HepG2 (cell line): Measurements from ENCODE around the gene DHX32. TPM values are rescaled to one million over a fixed set of nuclear protein-coding genes. Genes with fewer than 3 reads are reported as not detected.
A peak's percentile ranks its signal among the peaks of the same experiment; 100 is the strongest.

ENCODE experiments used
- GATAD2A ChIP-seq: IDR thresholded peaks from 2 replicates; pipeline ENCODE4 v1.6.1; 2016
- HNRNPUL1 ChIP-seq: fragments of 200-400 bp; formaldehyde crosslinking; IDR thresholded peaks from 2 replicates; pipeline ENCODE4 v1.6.1; 2017; ENCODE audit warnings: low read depth, mild to moderate bottlenecking, low read length, moderate library complexity
- KDM1A ChIP-seq: IDR thresholded peaks from 2 replicates; pipeline ENCODE4 v1.6.1; 2016; ENCODE audit warnings: missing compliant biosample characterization
- KLF16 ChIP-seq, 2 experiments: sonication (generic) in 1 of 2; formaldehyde crosslinking in 1 of 2; IDR thresholded peaks; 2 replicates each; pipeline versions ENCODE4 v1.6.1 to v1.8.0; 2016 to 2023; ENCODE audit warnings: missing genetic modification reagents in 2 of 2, missing compliant biosample characterization in 1 of 2
- MEF2D ChIP-seq: sonication (generic); formaldehyde crosslinking; IDR thresholded peaks from 2 replicates; pipeline ENCODE4 v1.5.1; 2020; ENCODE audit warnings: mild to moderate bottlenecking, missing genetic modification reagents
- NAIF1 ChIP-seq: sonication (generic); formaldehyde crosslinking; IDR thresholded peaks from 2 replicates; pipeline ENCODE4 v1.5.0; 2020; ENCODE audit warnings: mild to moderate bottlenecking, missing genetic modification reagents, borderline replicate concordance
- NFE2L2 ChIP-seq: fragments of 150-350 bp; IDR thresholded peaks from 2 replicates; pipeline ENCODE4 v1.6.1; 2014; ENCODE audit warnings: low read length
- ONECUT2 ChIP-seq: sonication (generic); formaldehyde crosslinking; IDR thresholded peaks from 2 replicates; pipeline ENCODE4 v1.4.0; 2020; ENCODE audit warnings: missing genetic modification reagents
- PCBP1 ChIP-seq: fragments of 200-400 bp; formaldehyde crosslinking; IDR thresholded peaks from 2 replicates; pipeline ENCODE4 v1.6.1; 2017; ENCODE audit warnings: mild to moderate bottlenecking, low read depth, low read length, borderline replicate concordance
- ZNF292 ChIP-seq: sonication (generic); formaldehyde crosslinking; IDR thresholded peaks from 2 replicates; pipeline ENCODE4 v1.8.1; 2022; ENCODE audit warnings: mild to moderate bottlenecking, low read depth, missing genetic modification reagents, borderline replicate concordance
- ZNF335 ChIP-seq: sonication (generic); formaldehyde crosslinking; IDR thresholded peaks from 2 replicates; pipeline ENCODE4 v1.4.0; 2020; ENCODE audit warnings: missing genetic modification reagents
- ZNF354B ChIP-seq: sonication (generic); formaldehyde crosslinking; IDR thresholded peaks from 2 replicates; pipeline ENCODE4 v1.8.0; 2022; ENCODE audit warnings: mild to moderate bottlenecking, missing genetic modification reagents
- polyA plus RNA-seq, 8 experiments: library from polyadenylated mRNA; depleted of rRNA in 3 of 8; stranded (reverse) in 7 of 8; unstranded in 1 of 8; fragments of >200 nt; fragmentation: Illumina TruSeq in 4 of 8; extraction: Trizol in 4 of 8; gene quantifications; 2 replicates each; pipeline versions ENCODE4 v1.2.1 to v1.2.3, GENCODE V29; 2011 to 2016; ENCODE audit warnings: low read depth in 4 of 8, missing spikeins in 1 of 8, mixed read lengths in 1 of 8; ENCODE audit not compliant: insufficient read depth in 1 of 8
- total RNA-seq, 5 experiments: library from RNA; depleted of rRNA; stranded (reverse); fragments of >200 nt; fragmentation: Illumina TruSeq; extraction: Trizol; gene quantifications; 2 replicates each; pipeline ENCODE4 v1.2.3, GENCODE V29; 2016; ENCODE audit warnings: low read depth in 1 of 5
- TF ChIP-seq, protein P1 (sequence below): sonication (generic); formaldehyde crosslinking; IDR thresholded peaks from 2 replicates; pipeline ENCODE4 v1.5.1; 2020; ENCODE audit warnings: mild to moderate bottlenecking, missing genetic modification reagents, borderline replicate concordance
- TF ChIP-seq, protein P2 (sequence below): sonication (generic); formaldehyde crosslinking; IDR thresholded peaks from 2 replicates; pipeline ENCODE4 v1.4.0; 2020; ENCODE audit warnings: missing genetic modification reagents
- TF ChIP-seq, protein P3 (sequence below): sonication (generic); formaldehyde crosslinking; conservative IDR thresholded peaks from 2 replicates; pipeline ENCODE4 v1.8.0; 2022; ENCODE audit warnings: missing genetic modification reagents
- TF ChIP-seq, protein P4 (sequence below), 2 experiments: fragments of 450-650 bp in 1 of 2; sonication (generic) in 1 of 2; formaldehyde crosslinking; IDR thresholded peaks; 2 replicates each; pipeline versions ENCODE4 v1.5.0 to v1.8.0; 2020 to 2022; ENCODE audit warnings: mild to moderate bottlenecking in 1 of 2, missing genetic modification reagents in 1 of 2
- TF ChIP-seq, protein P5 (sequence below): sonication (generic); formaldehyde crosslinking; IDR thresholded peaks from 2 replicates; pipeline ENCODE4 v1.8.0; 2022; ENCODE audit warnings: mild to moderate bottlenecking, missing genetic modification reagents
- TF ChIP-seq, protein P6 (sequence below), 2 experiments: IDR thresholded peaks; 2 replicates each; pipeline ENCODE4 v1.6.1; 2011 to 2012; ENCODE audit warnings: low read length in 2 of 2, borderline replicate concordance in 1 of 2, low read depth in 1 of 2, mild to moderate bottlenecking in 1 of 2, moderate library complexity in 1 of 2

DHX32 gene
- total and polyA plus RNA-seq, 2 of the 13 experiments (the other 11 are each of a cell fraction or from before 2014, with no cell fraction given), result 15.5 to 16.5 TPM

DNA sequence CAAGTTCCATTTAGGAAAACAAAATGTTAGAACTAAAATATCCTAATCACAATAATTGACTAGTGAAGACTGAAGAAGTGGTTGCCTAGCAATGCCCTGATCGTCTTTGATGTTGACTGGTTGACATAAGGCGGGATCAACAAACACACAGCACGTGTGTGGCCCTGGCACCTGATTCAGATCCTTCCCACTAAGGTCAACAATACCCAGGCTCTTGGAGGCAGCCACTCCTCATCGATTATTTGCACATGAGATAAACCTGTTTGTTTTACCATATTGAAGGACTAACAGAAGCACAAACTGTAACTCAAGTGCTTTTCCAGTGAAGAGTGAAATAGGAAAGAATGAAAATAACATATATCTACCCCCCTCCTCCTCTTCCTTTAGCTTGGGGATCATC, 30.9 kb upstream of the DHX32 start (continued):
- TF ChIP-seq, protein P1, sequence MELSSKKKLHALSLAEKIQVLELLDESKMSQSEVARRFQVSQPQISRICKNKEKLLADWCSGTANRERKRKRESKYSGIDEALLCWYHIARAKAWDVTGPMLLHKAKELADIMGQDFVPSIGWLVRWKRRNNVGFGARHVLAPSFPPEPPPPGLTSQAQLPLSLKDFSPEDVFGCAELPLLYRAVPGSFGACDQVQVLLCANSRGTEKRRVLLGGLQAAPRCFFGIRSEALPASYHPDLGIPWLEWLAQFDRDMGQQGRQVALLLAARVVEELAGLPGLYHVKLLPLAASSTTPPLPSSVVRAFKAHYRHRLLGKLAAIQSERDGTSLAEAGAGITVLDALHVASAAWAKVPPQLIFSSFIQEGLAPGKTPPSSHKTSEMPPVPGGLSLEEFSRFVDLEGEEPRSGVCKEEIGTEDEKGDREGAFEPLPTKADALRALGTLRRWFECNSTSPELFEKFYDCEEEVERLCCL (CRISPR knock-in tag), result no peak
- TF ChIP-seq KDM1A (CRISPR knock-in tag), result peak; percentile 78; the same call in 1 of the 2 replicates
- TF ChIP-seq ONECUT2, result peak; percentile 92
- TF ChIP-seq MEF2D (CRISPR knock-in tag), result no peak
- TF ChIP-seq, protein P2, sequence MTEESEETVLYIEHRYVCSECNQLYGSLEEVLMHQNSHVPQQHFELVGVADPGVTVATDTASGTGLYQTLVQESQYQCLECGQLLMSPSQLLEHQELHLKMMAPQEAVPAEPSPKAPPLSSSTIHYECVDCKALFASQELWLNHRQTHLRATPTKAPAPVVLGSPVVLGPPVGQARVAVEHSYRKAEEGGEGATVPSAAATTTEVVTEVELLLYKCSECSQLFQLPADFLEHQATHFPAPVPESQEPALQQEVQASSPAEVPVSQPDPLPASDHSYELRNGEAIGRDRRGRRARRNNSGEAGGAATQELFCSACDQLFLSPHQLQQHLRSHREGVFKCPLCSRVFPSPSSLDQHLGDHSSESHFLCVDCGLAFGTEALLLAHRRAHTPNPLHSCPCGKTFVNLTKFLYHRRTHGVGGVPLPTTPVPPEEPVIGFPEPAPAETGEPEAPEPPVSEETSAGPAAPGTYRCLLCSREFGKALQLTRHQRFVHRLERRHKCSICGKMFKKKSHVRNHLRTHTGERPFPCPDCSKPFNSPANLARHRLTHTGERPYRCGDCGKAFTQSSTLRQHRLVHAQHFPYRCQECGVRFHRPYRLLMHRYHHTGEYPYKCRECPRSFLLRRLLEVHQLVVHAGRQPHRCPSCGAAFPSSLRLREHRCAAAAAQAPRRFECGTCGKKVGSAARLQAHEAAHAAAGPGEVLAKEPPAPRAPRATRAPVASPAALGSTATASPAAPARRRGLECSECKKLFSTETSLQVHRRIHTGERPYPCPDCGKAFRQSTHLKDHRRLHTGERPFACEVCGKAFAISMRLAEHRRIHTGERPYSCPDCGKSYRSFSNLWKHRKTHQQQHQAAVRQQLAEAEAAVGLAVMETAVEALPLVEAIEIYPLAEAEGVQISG (CRISPR knock-in tag), result no peak
- TF ChIP-seq ZNF354B (CRISPR knock-in tag), result no peak
- TF ChIP-seq PCBP1, result no peak
- no peak for TF ChIP-seq ZNF292 (CRISPR knock-in tag)
- no peak for TF ChIP-seq NAIF1 (CRISPR knock-in tag)
- peak in 1 of 2 experiments; percentile 60; a peak in 1 of 4 replicates for TF ChIP-seq KLF16 (CRISPR knock-in tag; IDR thresholded peaks at IDR 0.05)
- TF ChIP-seq, protein P3, sequence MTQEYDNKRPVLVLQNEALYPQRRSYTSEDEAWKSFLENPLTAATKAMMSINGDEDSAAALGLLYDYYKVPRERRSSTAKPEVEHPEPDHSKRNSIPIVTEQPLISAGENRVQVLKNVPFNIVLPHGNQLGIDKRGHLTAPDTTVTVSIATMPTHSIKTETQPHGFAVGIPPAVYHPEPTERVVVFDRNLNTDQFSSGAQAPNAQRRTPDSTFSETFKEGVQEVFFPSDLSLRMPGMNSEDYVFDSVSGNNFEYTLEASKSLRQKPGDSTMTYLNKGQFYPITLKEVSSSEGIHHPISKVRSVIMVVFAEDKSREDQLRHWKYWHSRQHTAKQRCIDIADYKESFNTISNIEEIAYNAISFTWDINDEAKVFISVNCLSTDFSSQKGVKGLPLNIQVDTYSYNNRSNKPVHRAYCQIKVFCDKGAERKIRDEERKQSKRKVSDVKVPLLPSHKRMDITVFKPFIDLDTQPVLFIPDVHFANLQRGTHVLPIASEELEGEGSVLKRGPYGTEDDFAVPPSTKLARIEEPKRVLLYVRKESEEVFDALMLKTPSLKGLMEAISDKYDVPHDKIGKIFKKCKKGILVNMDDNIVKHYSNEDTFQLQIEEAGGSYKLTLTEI (CRISPR knock-in tag), result no peak
- peak; percentile 78 for TF ChIP-seq GATAD2A (CRISPR knock-in tag)
- TF ChIP-seq, protein P4, sequence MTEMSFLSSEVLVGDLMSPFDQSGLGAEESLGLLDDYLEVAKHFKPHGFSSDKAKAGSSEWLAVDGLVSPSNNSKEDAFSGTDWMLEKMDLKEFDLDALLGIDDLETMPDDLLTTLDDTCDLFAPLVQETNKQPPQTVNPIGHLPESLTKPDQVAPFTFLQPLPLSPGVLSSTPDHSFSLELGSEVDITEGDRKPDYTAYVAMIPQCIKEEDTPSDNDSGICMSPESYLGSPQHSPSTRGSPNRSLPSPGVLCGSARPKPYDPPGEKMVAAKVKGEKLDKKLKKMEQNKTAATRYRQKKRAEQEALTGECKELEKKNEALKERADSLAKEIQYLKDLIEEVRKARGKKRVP (CRISPR knock-in tag; IDR thresholded peaks at IDR 0.05), result peak in 1 of 2 experiments; percentile 68; a peak in 2 of 4 replicates
- TF ChIP-seq, protein P5, sequence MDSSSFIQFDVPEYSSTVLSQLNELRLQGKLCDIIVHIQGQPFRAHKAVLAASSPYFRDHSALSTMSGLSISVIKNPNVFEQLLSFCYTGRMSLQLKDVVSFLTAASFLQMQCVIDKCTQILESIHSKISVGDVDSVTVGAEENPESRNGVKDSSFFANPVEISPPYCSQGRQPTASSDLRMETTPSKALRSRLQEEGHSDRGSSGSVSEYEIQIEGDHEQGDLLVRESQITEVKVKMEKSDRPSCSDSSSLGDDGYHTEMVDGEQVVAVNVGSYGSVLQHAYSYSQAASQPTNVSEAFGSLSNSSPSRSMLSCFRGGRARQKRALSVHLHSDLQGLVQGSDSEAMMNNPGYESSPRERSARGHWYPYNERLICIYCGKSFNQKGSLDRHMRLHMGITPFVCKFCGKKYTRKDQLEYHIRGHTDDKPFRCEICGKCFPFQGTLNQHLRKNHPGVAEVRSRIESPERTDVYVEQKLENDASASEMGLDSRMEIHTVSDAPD (CRISPR knock-in tag), result no peak
- TF ChIP-seq, protein P6, sequence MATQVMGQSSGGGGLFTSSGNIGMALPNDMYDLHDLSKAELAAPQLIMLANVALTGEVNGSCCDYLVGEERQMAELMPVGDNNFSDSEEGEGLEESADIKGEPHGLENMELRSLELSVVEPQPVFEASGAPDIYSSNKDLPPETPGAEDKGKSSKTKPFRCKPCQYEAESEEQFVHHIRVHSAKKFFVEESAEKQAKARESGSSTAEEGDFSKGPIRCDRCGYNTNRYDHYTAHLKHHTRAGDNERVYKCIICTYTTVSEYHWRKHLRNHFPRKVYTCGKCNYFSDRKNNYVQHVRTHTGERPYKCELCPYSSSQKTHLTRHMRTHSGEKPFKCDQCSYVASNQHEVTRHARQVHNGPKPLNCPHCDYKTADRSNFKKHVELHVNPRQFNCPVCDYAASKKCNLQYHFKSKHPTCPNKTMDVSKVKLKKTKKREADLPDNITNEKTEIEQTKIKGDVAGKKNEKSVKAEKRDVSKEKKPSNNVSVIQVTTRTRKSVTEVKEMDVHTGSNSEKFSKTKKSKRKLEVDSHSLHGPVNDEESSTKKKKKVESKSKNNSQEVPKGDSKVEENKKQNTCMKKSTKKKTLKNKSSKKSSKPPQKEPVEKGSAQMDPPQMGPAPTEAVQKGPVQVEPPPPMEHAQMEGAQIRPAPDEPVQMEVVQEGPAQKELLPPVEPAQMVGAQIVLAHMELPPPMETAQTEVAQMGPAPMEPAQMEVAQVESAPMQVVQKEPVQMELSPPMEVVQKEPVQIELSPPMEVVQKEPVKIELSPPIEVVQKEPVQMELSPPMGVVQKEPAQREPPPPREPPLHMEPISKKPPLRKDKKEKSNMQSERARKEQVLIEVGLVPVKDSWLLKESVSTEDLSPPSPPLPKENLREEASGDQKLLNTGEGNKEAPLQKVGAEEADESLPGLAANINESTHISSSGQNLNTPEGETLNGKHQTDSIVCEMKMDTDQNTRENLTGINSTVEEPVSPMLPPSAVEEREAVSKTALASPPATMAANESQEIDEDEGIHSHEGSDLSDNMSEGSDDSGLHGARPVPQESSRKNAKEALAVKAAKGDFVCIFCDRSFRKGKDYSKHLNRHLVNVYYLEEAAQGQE (IDR thresholded peaks at IDR 0.05; ENCODE audit: borderline replicate concordance in 1 of 2, low read depth in 1 of 2, low read length in 2 of 2), result 0 out of 4 replicates have a peak, but pooled peaks of 1 of the 2 experiments have one; percentile 21
- no peak for TF ChIP-seq NFE2L2
- no peak for TF ChIP-seq HNRNPUL1
- no peak for TF ChIP-seq ZNF335 (CRISPR knock-in tag)
